Astrocyte of the cerebellum (primary cell): ENCODE results near the gene CD5L.
A peak's percentile ranks its signal among the peaks of the same experiment; 100 is the strongest.

Experiments
- DNase-seq: peaks from one replicate; pipeline ENCODE4 v3.0.0-alpha.2; 2011; ENCODE audit warnings: low read depth
- H3K4me3 ChIP-seq: 2 replicates; pipeline ENCODE4 v1.5.1; 2011; ENCODE audit warnings: mild to moderate bottlenecking, low read depth, low read length, moderate library complexity
- CTCF ChIP-seq: IDR thresholded peaks from 2 replicates; pipeline ENCODE4 v1.5.1; 2012; ENCODE audit warnings: low read length, low read depth, moderate library complexity, mild to moderate bottlenecking; ENCODE audit errors: missing control alignments
- in situ Hi-C: cut with HindIII; loops from 2 replicates; pipeline ENCODE4 v1.10.0; 2017; ENCODE audit warnings: low sequenced_read_pairs

Gene CD5L

GRCh38 chr1:157862114-157863070 lies 20.8 kb upstream of the CD5L start:
- DNase-seq, result no peak
- TF ChIP-seq CTCF, result no peak
- in situ Hi-C loops, result no loop called here
- no peak overlapping the region for H3K4me3 ChIP-seq

- TF ChIP-seq CTCF, result no peak
- no peak overlapping the region for H3K4me3 ChIP-seq
- no peak for DNase-seq
- in situ Hi-C loops, result no loop called here
These were observed 14.9 kb upstream of the CD5L start for GRCh38 chr1:157856538-157856937.

- no peak overlapping the region for H3K4me3 ChIP-seq
- DNase-seq, result peak; percentile 37
- TF ChIP-seq CTCF, result no peak
- in situ Hi-C loops, result no loop called here
These were observed 10.9 kb upstream of the CD5L start for GRCh38 chr1:157852476-157852875.

GRCh38 chr1:157849229-157849875 lies 7.7 kb upstream of the CD5L start:
- H3K4me3 ChIP-seq, result no peak overlapping the region
- in situ Hi-C loops, result no loop called here
- TF ChIP-seq CTCF, result no peak
- DNase-seq, result no peak

GRCh38 chr1:157844089-157844830 lies 2.7 kb upstream of the CD5L start:
- DNase-seq, result no peak
- H3K4me3 ChIP-seq, result no peak overlapping the region
- in situ Hi-C loops, result no loop called here
- TF ChIP-seq CTCF, result no peak

- no peak for TF ChIP-seq CTCF
- H3K4me3 ChIP-seq, result no peak overlapping the region
- DNase-seq, result no peak
- in situ Hi-C loops, result no loop called here
These were observed 1.3 kb upstream of the CD5L start for GRCh38 chr1:157842939-157843338.
